GM21825 (cell line): ENCODE results near the gene ZNF418.

Experiments used
- ATAC-seq: cut with Tn5 transposase; IDR thresholded peaks from one replicate; pipeline ENCODE4 v1.9.1; 2021; ENCODE audit warnings: mild to moderate bottlenecking, moderate library complexity; ENCODE audit not compliant: unreplicated experiment

The ZNF418 gene

DNA sequence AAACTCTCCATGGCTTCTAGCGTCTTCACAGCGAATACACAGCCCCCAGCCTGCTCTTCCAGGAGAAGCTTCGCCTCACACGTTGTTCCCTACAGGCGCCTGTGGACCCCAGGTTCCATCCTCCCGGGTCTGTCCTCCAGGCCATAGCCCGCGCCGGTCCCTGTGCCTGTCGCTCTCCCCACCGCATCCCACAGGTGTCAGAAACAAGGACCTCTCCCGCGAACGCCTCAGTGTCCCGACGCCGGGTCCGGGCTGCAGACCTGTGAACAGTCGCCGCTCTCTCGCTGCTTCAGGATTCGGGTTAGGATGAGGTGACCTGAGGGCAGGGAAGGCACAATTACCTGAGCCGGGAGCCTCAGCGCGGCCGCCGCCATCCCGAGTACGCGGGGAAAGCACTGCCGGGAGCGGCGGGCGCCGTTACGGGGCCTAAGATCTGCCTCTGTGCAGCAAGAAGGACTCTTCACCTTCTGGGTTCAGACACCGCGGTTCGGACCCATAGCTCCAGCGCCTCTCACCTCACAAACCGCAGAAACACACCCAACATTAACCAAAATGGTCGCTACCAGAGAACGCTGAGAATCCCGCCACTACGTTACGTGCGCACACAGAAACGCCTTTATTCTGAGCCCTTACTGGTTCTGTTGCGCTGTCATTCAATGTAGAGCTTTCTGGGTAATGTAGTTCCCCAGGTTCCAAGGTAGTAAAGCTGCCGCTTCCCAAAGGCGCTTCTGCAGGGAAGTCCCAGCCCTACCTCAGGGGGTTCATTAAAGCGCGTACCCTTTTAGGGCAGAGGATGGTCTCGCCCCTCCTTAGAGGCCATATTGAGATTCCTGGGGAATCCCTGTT lies at the start of gene ZNF418:
Gene ZNF418, minus strand, starts transcription at position 583 of the 846 bp plus-strand sequence. CDS start 1,580 bp downstream, outside the sequence.
- peak; percentile 76 for ATAC-seq

DNA sequence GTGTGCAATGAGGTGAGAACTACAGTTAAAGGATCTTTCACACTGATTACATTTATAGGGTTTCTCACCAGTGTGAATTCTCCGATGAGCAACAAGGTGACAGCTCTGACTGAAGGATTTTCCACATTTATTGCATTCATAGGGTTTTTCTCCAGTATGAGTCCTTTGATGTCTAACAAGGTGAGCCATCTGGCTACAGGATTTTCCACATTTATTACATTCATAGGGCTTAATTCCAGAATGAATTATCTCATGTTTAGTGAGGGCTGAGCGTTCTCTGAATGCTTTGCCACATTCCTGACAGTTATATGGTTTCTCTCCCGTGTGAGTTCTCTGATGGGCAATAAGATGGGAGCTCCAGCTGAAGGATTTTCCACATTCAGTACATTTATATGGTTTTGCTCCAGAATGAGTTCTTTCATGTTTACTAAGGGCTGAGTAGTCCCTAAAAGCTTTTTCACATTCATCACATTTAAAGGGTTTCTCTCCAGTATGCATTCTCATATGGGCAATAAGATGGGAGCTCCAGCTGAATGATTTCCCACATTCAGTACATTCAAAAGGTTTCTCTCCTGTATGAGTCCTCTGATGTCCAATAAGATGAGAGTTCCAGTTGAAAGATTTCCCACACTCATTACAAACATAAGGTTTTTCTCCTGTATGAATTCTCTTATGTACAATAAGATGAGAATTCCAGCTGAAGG lies 43.5 kb upstream of the ZNF418 start:
- no peak for ATAC-seq

GRCh38 chr19:57974434-57974833 lies 39.2 kb upstream of the ZNF418 start, which contains the start of gene C19orf18:
Gene C19orf18 (minus strand): TSS chr19:57974534. CDS start chr19:57974432, 102 bp downstream.
- ATAC-seq, result no peak

GRCh38 chr19:57964761-57965160 lies 29.6 kb upstream of the ZNF418 start:
- ATAC-seq, result no peak

GRCh38 chr19:57961785-57962184 lies 26.6 kb upstream of the ZNF418 start:
- no peak for ATAC-seq

DNA sequence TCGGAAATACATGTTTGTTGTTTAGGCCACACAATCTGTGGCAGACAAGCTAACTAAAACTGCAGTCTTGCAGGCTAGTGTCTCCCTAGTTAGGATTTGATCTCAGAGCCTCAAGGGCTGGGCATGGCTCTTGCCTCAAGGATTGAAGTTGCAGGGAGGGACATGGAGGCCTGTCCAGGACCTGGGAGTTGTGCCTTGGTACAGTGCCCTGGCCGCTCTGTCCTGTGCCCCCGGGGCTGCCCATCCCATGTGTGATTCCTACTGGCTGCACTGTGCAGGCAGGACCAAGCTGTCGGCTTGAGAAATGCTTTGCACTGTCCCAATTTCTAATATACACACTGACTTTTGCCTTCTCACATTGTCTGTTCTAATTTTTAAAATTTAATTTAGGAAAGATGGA lies 19.8 kb upstream of the ZNF418 start:
- no peak for ATAC-seq

DNA sequence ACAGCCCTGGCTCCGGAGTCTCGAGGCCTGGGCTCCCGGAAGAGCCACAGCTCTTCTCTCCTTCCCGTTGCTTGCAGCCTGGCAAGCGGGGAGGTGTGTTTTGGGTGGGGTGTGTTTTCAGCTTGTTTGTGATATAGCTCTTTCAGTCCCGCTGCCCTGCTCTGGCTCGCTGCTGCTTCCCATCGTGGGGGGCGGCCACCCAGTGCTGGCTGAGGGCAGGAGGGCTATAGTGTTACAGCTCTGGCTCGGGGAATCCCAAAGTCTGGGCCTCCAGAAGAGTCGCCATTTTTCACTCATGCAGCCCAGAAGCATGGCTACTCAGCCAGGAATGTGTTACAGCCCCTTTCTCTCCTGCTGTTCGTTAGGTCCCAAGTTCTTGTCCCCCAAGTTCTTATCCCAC lies 14.5 kb upstream of the ZNF418 start:
- no peak for ATAC-seq

GRCh38 chr19:57949296-57949695 lies 14.1 kb upstream of the ZNF418 start:
- no peak for ATAC-seq

- ATAC-seq, result peak; percentile 87
Measured at GRCh38 chr19:57947419-57948134, 12.4 kb upstream of the ZNF418 start, which contains the start of gene ZNF256. Gene ZNF256 (minus strand): TSS chr19:57947706. CDS start chr19:57947474, 232 bp downstream.

- no peak for ATAC-seq
Measured at GRCh38 chr19:57947088-57947418, 11.9 kb upstream of the ZNF418 start.

DNA sequence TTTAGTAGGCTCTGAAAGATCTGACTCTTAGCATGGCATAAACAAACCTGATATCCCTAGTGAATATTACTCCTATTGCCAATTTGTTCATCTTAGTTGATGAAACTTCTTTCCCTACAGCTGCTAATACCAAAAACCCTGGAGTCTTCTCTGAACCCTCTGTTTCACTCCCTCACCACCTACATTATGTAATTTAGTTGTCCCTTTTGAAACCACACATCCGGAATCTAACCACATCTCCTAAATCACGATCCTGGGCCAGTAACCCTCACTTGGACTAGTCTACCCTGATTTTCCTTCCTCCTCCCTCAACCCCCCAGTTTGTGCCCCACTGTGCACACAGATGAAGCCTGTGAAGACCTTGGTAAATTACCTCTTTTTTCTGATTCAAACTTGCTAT lies 11.1 kb upstream of the ZNF418 start:
- no peak for ATAC-seq

DNA sequence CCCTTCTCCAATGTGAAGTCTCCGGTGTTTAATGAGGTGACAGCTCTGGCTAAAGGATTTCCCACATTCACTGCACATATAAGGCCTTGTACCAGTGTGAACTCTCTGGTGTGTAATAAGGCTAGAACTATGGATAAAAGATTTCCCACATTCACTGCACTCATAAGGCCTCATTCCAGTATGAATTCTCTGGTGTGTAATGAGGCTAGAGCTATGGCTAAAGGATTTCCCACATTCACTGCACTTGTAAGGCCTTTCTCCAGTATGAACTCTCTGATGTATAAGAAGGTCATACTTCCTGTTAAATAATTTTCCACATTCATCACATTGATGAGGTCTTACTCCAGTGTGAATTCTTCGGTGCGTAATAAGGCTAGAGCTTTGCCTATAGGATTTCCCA lies 6.4 kb upstream of the ZNF418 start:
- ATAC-seq, result no peak

DNA sequence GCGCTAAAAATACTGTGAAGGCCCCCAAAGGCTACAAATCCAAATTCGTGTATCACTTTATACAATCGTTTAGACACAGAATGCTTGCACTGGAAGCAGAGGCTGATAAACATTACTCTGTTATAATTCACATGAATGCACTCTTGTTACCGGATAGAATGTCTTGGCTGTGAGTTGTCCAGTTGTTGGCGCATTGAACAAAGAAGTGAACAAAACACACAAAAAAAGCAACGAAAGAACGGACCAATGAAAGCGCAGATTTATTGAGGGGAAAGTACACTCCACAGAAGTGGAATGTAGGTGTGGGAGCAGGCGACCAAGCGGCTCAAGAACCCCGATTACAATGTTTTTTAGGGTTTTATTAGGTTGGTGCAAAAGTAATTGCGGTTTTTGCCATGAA lies 529 bp upstream of the ZNF418 start:
- ATAC-seq, result no peak

DNA sequence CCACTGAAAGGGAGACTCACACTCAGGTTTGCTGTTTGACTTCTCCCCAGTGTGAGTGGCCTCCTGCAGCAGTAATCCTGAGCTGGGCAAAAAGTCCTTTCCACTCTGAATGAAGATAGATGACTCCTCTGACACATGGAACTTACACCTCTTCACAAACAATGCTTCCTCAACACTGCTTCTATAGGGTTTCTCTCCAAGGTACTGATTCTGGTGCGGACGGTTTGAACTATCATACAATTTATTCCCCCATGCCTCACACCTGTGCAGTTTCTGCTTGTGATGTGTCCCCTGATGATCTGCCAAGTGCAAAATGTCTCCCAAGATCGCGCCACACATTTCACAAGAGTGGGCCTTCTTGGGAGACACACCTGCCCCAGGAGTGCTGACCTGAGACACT lies 7.6 kb downstream of the ZNF418 start:
- ATAC-seq, result no peak

DNA sequence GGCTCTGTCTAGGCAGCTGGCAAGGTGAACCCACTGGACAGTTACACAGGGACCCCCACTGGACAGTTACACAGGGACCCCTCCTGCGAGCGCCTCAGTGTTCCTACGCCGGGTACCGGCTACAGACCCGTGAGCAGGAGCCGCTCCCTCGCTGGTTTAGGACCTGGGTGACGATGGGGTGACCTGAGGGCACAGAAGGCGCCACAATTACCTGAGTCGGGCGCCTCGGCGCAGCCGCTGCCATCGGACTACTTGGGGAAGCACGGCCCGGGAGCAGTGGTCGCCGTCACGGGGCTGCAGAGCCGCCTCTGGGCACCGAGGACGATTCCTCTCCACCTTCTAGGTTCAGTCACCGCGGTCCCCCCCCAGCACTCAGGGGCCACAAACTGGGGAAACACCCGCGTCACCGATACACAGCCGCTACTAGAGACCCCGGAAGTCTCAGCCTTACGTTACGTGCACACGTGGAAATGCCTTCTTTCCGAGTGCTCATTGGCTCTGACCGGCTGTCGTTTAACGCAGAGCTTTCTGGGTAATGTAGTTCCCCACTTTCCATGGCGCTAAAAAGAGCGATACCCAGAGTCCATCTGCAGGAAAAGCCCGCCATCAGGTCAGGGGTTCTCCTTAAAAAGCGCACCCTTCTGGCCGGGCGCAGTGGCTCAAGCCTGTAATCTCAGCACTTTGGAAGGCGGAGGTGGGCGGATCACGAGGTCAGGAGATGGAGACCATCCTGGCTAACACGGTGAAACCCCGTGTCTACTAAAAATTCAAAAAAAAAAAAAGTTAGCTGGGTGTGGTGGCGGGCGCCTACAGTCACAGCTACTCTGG lies 18.8 kb downstream of the ZNF418 start, which contains the start of gene ZNF417:
Gene ZNF417, minus strand, starts transcription at position 425 of the 828 bp plus-strand sequence. Its CDS starts 181 bp downstream, at position 244.
- peak; percentile 93 for ATAC-seq

DNA sequence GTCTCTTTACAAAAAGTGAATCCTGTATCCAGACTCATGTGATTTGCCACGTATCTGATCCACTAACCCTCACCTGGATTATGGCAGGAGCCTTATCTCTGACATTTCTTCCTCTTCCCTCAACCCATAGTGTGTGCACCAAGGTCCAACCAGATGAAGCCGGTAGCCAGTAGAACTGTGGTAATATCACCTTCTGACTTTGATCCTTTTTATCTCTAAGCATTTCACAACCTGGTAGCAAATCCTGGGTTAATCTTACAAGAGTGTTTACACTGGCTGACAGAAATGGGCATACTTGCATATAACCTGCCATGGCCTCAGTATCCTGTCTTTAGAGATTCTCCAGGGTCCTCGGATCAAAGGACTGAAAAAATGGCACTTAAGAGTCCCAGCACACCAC lies 20.7 kb downstream of the ZNF418 start:
- ATAC-seq, result no peak

DNA sequence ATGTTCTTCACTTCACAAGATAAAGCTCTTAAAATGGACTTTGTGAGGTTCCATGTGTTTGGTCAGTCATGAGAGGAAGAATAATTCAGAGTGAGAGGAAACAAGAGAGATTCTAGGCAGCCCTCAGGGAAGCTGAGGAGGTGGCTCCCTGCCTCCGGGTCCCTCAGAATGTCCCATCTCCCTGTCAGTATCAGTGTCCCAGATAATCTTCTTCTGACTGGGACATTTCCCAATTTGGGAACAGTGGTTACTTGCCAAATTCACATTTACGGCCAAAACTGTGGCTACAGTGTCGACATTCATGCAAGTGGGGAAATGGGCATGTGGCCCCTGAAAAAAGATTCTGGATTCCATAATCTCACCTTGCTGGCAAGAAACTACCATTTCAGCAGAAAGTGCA lies 27.8 kb downstream of the ZNF418 start:
- no peak for ATAC-seq

DNA sequence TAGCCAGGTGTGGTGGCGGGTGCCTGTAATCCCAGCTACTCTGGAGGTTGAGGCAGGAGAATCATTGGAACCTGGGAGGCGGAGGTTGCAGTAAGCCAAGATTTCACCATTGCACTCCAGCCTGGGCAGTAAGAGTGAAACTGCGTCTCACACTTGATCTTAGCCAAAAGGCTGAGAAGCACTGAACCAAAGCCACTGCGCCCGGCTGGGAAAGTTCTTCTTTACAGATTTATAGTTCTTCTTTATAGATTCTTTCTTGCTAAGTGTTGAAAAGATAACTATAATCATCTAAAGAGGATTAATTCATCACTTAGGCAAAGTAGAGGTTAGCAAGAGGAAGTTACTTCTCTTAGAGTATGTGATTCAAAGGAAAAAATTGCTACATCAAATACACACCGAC lies 29.9 kb downstream of the ZNF418 start:
- ATAC-seq, result no peak

- no peak for ATAC-seq
Measured at GRCh38 chr19:57903618-57904184, 31.5 kb downstream of the ZNF418 start.

DNA sequence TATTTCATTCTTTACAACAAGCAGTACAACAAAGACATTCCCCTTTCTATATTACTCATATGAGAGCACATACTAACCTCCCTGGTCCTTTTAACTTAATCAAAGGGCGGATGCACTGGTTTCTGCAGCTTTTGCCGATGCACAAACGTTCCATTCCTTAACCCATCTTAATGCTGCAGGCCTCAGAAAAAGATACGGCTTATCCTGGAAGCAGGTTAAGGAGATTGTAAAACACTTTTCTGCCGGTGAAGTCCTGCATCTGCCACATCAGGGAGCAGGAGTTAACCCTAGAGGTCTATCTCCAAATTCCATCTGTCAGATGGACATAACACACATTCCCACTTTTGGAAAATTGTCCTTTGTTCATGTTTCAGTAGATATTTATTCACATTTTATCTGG lies 34.9 kb downstream of the ZNF418 start:
- ATAC-seq, result no peak
